OCI-LY3 (cell line): ENCODE results near the gene RASEF.

ENCODE experiments used
- H2AFZ ChIP-seq: fragments of 200-600, 300-600 bp; shearing (Covaris generic); 2 replicates; pipeline ENCODE4 v1.6.0; 2014; ENCODE audit warnings: antibody characterized with exemption, low read depth, low read length
- H3K27ac ChIP-seq: fragments of 200-600, 300-600 bp; sonication (generic); 2 replicates; pipeline ENCODE4 v1.5.1; 2014; ENCODE audit warnings: mild to moderate bottlenecking, low read length, moderate library complexity, mixed read lengths
- H3K27me3 ChIP-seq: fragments of 200-600, 300-600 bp; sonication (generic); 2 replicates; pipeline ENCODE4 v1.6.1; 2014; ENCODE audit warnings: low read depth, low read length, mixed read lengths
- H3K36me3 ChIP-seq: fragments of 200-600, 300-600 bp; sonication (generic); replicated peaks from 2 replicates; pipeline ENCODE3; 2014; ENCODE audit warnings: low read depth, low read length, mixed read lengths
- H3K4me1 ChIP-seq: fragments of 300-600, 200-600 bp; sonication (generic); 2 replicates; pipeline ENCODE4 v1.6.1; 2014; ENCODE audit warnings: low read length, mixed read lengths
- H3K4me2 ChIP-seq: fragments of 200-600, 300-600 bp; sonication (generic); 2 replicates; pipeline ENCODE4 v1.6.1; 2014; ENCODE audit warnings: low read length, mixed read lengths
- H3K4me3 ChIP-seq: fragments of 300-600, 200-600 bp; sonication (generic); 2 replicates; pipeline ENCODE4 v1.5.1; 2014; ENCODE audit warnings: antibody characterized with exemption, mild to moderate bottlenecking, low read length, moderate library complexity
- H3K79me2 ChIP-seq: fragments of 300-600, 200-600 bp; shearing (Covaris generic); 2 replicates; pipeline ENCODE4 v1.6.1; 2014; ENCODE audit warnings: mild to moderate bottlenecking, low read length, mixed read lengths
- H3K9ac ChIP-seq: fragments of 300-600, 200-600 bp; shearing (Covaris generic); 2 replicates; pipeline ENCODE4 v1.6.0; 2014; ENCODE audit warnings: mild to moderate bottlenecking, low read length, moderate library complexity
- H3K9me3 ChIP-seq: fragments of 200-600, 300-600 bp; shearing (Covaris generic); 2 replicates; pipeline ENCODE4 v1.6.1; 2014; ENCODE audit warnings: low read length, mixed read lengths; ENCODE audit not compliant: insufficient read depth
- H4K20me1 ChIP-seq: fragments of 200-600, 300-600 bp; sonication (generic); 2 replicates; pipeline ENCODE4 v1.6.1; 2016; ENCODE audit warnings: low read length, mixed read lengths; ENCODE audit not compliant: insufficient read depth
- CTCF ChIP-seq: fragments of 200-600, 300-600 bp; sonication (generic); IDR thresholded peaks from 2 replicates; pipeline ENCODE4 v1.5.1; 2014; ENCODE audit warnings: antibody characterized with exemption, low read length, low read depth
- EZH2phosphoT487 ChIP-seq: fragments of 200-600 bp; shearing (Covaris generic); IDR thresholded peaks from 2 replicates; pipeline ENCODE4 v1.6.1; 2018; ENCODE audit warnings: antibody characterized with exemption, mixed run types, low read depth

The RASEF gene

GRCh38 chr9:82989929-82990328 is 73.0 kb downstream of the RASEF start:
- Histone ChIP-seq H3K79me2 (no peaks in the 10 kb centered on the region), H3K4me3 (no peak overlapping the region), H3K4me1 (no peaks in the 10 kb centered on the region), H3K36me3 (no peaks in the 10 kb centered on the region), H4K20me1 (no peaks in the 10 kb centered on the region), H3K27ac (no peak overlapping the region), H3K4me2 (no peak overlapping the region), H2AFZ (no peak overlapping the region), H3K27me3 (no peaks in the 10 kb centered on the region), H3K9me3 (no peaks in the 10 kb centered on the region), H3K9ac (no peak overlapping the region)
- TF ChIP-seq EZH2phosphoT487 (no peak), CTCF (no peak)

- Histone ChIP-seq H3K36me3 (no peaks in the 10 kb centered on the region), H2AFZ (no peak overlapping the region), H3K4me3 (no peak overlapping the region), H3K4me1 (no peaks in the 10 kb centered on the region), H3K79me2 (no peaks in the 10 kb centered on the region), H3K4me2 (no peak overlapping the region), H3K27ac (no peak overlapping the region), H4K20me1 (no peaks in the 10 kb centered on the region), H3K9me3 (no peaks in the 10 kb centered on the region), H3K9ac (no peak overlapping the region), H3K27me3 (no peaks in the 10 kb centered on the region)
- no peak for TF ChIP-seq EZH2phosphoT487
- no peak for TF ChIP-seq CTCF
Measured at GRCh38 chr9:82988488-82988887, 74.5 kb downstream of the RASEF start.

GRCh38 chr9:82987370-82988189 is 75.4 kb downstream of the RASEF start:
- no peaks in the 10 kb centered on the region for H3K9me3 ChIP-seq
- TF ChIP-seq CTCF (no peak), EZH2phosphoT487 (no peak)

GRCh38 chr9:82981552-82981951 is 81.4 kb downstream of the RASEF start:
- H3K4me2 ChIP-seq: no peak overlapping the region
- TF ChIP-seq CTCF: no peak
- no peak for TF ChIP-seq EZH2phosphoT487
- no peaks in the 10 kb centered on the region for H3K27me3 ChIP-seq
- H3K9ac ChIP-seq: no peak overlapping the region
- peaks cover 12% of the 10 kb centered on the region for H3K4me1 ChIP-seq
- no peak overlapping the region for H2AFZ ChIP-seq
- no peaks in the 10 kb centered on the region for H3K79me2 ChIP-seq
- H3K4me3 ChIP-seq: no peak overlapping the region
- H4K20me1 ChIP-seq: no peaks in the 10 kb centered on the region
- H3K36me3 ChIP-seq: no peaks in the 10 kb centered on the region
- H3K9me3 ChIP-seq: no peaks in the 10 kb centered on the region
- H3K27ac ChIP-seq: no peak overlapping the region

More at GRCh38 chr9:82987370-82988189, 75.4 kb downstream of the RASEF start:
- Histone ChIP-seq H3K4me2 (no peak overlapping the region), H2AFZ (no peak overlapping the region), H3K4me1 (peaks cover 6% of the 10 kb centered on the region), H3K4me3 (no peak overlapping the region), H3K36me3 (no peaks in the 10 kb centered on the region), H3K27me3 (no peaks in the 10 kb centered on the region), H4K20me1 (no peaks in the 10 kb centered on the region), H3K79me2 (no peaks in the 10 kb centered on the region), H3K27ac (no peak overlapping the region), H3K9ac (no peak overlapping the region)
